Measurements from ENCODE around the gene C17orf67.

Gene C17orf67, protein sequence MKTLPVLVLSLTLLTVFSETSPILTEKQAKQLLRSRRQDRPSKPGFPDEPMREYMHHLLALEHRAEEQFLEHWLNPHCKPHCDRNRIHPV

DNA sequence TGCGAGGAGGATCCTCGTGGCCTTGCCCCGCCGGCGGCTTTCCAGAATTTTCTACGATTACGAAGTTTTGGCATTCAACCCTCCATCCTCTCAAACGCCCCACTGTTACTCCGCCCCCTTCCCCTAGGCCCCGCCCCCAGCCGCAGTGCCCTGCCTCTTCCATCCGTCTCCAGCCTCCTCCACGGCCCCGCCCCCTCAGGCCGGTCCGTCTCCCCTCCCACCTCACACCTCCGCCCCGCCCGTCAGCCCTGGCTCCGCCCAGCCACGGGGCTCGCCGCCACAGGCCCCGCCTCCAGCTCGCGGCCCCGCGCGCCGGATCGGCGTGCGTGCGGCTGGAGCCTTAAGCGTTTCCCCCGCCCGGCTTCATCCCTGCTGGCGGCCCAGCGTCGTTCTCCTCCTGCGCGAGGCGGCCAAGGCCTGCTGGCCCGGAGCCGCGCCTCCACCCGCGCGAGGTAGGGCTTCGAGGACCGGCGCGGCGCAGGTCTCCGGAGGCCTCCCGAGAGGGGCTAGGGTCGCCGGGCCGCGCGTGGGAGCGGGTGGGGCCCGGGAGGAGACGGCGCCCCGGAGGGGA is at the start of gene C17orf67, which contains the start of gene DGKE:
C17orf67 (minus strand) TSS at position 112 of the 571 bp plus-strand sequence. CDS start 18,110 bp downstream, outside the sequence.
DGKE (plus strand) TSS at position 343 of the 571 bp plus-strand sequence. CDS start 645 bp downstream, outside the sequence.
- peak; percentile 99 for DNase-seq (ENCODE audit: low spot score)

DNA sequence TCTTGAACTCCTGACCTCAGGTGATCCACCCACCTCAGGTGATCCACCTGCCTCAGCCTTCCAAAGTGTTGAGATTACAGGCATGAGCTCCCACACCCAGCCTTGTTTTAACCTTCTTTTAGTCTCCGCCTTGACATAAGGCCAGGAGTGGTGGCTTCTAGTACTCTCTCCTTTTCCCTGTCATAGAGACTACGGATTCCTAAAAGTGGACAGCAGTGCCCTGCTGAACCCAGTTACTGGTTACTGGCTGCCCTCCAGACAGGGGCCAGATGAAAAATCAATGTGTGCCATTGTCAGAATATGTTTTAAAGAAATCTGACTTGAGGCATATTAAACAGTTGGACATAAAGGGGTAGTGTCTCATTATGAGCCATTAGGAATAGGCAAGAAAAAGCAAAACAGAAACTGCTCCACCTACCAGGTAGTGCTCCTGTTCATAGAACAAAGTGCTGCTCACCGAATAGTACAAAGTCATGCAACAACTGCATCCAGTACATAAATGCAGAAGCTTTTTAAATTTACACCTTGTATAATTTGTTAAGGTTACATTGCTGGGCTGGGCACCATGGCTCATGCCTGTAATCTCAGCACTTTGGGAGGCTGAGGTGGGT is 48.1 kb upstream of the C17orf67 start:
- no peak for DNase-seq (ENCODE audit: low spot score)

DNA sequence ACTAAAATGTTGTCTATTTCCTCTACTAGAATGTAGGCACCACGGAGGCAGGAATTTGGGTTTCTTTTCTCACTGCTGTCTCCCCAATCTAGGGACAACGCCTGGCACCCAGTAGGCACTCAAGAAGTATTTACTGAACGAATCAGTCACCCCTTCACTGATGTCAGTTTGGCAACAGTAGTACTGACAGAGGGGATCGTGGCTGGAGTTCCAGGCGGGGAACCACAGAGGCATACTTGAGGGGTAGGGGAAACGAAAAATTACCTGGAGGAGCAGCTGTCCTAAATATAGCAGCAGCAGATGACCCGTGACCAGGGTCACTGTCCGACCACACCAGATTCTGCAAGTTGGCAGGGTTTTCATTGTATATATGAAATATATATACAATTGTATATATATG is 46.9 kb upstream of the C17orf67 start:
- DNase-seq (ENCODE audit: low spot score): no peak

- no peak for DNase-seq (ENCODE audit: low spot score)
Observed at GRCh38 chr17:56880133-56880532, 46.4 kb upstream of the C17orf67 start.

DNA sequence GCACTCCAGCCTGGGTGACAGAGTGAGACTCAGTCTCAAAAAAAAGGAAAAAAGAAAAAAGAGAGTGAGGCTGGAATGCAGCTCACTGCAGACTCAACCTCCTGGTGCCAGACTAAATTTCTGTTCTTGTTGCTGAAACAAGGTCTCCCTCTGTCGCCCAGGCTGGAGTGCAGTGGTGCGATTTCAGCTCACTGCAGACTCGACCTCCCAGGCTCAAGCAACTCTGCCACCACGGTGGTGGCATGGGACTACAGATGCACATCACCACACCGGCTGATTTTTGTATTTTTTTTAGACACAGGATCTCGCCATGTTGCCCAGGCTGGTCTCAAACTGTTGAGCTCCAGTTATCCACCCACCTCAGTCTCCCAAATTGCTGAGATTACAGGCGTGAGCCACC is 45.6 kb upstream of the C17orf67 start:
- no peak for DNase-seq (ENCODE audit: low spot score)

DNA sequence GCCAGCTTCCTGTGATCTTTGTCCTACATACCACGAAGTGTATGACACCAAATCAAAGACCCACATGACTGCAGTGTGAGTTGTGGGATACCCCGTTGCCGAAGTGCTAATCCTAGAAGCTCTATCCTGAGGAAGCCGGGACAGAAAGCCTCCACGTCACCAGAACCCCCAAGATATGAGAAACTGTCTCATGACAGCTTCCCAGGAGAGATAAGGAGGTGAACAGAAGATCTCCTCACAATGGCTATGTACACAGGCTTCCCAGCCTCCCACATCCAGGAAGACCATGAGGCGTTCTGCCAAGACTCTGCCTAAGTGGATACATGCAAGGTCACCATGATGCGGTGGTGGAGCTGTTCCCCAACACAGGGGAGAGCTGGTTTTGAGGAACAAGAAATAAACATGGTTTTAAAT is 43.1 kb upstream of the C17orf67 start:
- no peak for DNase-seq (ENCODE audit: low spot score)

GRCh38 chr17:56870081-56870651 is 36.4 kb upstream of the C17orf67 start:
- no peak for DNase-seq (ENCODE audit: low spot score)

DNA sequence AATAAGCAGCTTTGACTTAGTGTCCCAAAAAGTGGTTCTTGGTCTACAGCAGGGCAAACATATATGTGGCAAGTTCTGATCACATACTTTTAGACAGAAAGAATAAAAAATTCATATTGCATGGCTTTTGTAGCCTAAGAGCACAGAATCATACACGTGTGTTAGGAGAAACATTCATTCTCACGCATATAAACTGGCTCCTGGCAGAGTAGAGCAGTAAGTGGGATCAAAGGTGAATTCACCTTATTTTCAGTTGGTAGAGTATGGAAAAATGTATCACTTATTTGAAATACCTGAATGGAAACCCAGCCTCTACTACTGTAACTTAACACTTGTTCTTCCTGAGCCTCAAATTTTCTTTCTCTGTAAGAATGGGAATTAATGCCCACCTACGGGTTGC is 35.0 kb upstream of the C17orf67 start:
- DNase-seq (ENCODE audit: low spot score): no peak

- DNase-seq (ENCODE audit: low spot score): no peak
Observed at GRCh38 chr17:56867948-56868376, 34.2 kb upstream of the C17orf67 start.

- no peak for DNase-seq (ENCODE audit: low spot score)
Observed at GRCh38 chr17:56866496-56866895, 32.8 kb upstream of the C17orf67 start.

DNA sequence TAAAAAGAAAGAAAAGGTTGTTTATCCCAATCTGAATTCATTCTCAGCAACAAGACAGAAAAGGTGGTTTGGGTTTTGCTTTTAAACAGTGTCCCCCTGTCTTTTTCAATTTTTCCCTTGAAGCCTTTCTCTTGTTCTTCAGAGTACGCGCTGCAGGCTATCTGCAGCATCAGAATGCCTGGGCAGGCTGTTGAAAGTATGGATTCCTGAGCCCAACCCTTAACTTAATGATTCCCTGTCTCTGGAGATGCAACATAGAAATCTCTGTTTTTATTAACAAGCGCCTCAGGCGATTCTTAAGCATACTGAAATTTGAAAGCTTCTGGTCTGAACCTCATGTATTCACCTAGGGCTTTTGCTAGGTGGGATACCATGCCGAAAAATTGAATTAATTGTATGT is 32.4 kb upstream of the C17orf67 start:
- DNase-seq (ENCODE audit: low spot score): no peak

GRCh38 chr17:56863974-56864373 is 30.3 kb upstream of the C17orf67 start:
- DNase-seq (ENCODE audit: low spot score): no peak

- no peak for DNase-seq (ENCODE audit: low spot score)
Observed at GRCh38 chr17:56861899-56862298, 28.2 kb upstream of the C17orf67 start.

- DNase-seq (ENCODE audit: low spot score): no peak
Observed at GRCh38 chr17:56851008-56851407, 17.3 kb upstream of the C17orf67 start.

- no peak for DNase-seq (ENCODE audit: low spot score)
Observed at GRCh38 chr17:56850591-56850990, 16.9 kb upstream of the C17orf67 start.

GRCh38 chr17:56849131-56849530 is 15.4 kb upstream of the C17orf67 start:
- no peak for DNase-seq (ENCODE audit: low spot score)

GRCh38 chr17:56847106-56847505 is 13.4 kb upstream of the C17orf67 start:
- no peak for DNase-seq (ENCODE audit: low spot score)

DNA sequence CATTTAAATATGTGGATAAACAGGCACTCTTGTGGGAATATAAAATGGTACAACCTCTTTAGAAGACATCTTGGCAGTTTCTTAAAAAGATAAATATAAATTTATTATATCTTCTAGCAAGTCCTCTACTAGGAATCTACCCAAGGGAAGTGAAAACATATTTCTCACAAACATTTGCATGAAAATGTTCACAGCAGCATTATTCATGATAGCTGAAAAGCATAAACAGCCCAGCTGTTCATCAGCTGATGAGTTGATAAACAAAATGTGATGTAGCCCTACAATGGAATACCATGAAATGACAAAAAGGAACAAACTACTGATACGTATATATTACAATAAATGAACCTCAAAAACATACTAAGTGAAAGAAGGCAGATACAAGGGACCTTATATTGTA is 12.2 kb upstream of the C17orf67 start:
- no peak for DNase-seq (ENCODE audit: low spot score)

GRCh38 chr17:56842577-56842976 is 8.9 kb upstream of the C17orf67 start:
- DNase-seq (ENCODE audit: low spot score): no peak

- DNase-seq (ENCODE audit: low spot score): no peak
Observed at GRCh38 chr17:56838687-56839086, 5.0 kb upstream of the C17orf67 start.

DNA sequence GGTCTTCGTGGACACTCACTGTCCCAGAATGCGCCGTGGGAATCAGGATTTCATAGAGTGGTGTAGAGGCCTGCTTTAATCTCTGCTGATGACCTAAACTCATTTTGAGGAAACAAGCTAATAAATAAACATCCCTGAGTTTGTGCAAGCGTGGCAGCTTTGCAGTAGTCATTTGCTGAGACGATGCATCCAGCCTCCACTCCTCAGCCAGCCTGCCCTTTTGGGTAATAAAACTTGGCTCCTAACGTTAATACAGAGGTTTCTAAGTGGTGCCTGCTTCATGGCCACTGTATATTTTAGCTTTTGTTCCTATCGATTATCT is 1.5 kb upstream of the C17orf67 start:
- DNase-seq (ENCODE audit: low spot score): no peak

- DNase-seq (ENCODE audit: low spot score): peak; percentile 78
Observed at GRCh38 chr17:56834380-56835263, 902 bp upstream of the C17orf67 start.
